RWPE1 (cell line): Measurements from ENCODE around the gene IRF6.

Experiments
- CTCF ChIA-PET: fragments of 350-600 bp; sonication (Branson Sonifier 250); formaldehyde crosslinking; extraction: SDS; loops from one replicate; lab custom pipeline; 2021; lab: Yijun Ruan, JAX
- POLR2A ChIA-PET: fragments of 400-600 bp; formaldehyde crosslinking; extraction: SDS; loops from one replicate; lab custom pipeline; 2020; ENCODE audit warnings: antibody characterized with exemption; ENCODE audit not compliant: low non-redundant PET; lab: Yijun Ruan, JAX
- DNase-seq: peaks from one replicate; pipeline ENCODE4 v3.0.0; 2012; ENCODE audit warnings: low spot score
- H3K27ac ChIP-seq: fragments of 450-650 bp; 2 replicates; pipeline ENCODE4 v1.5.1; 2017
- TF ChIP-seq, protein P1 (sequence below): fragments of 450-650 bp; conservative IDR thresholded peaks from 2 replicates; pipeline ENCODE4 v1.5.1; 2017; ENCODE audit warnings: low read depth, mild to moderate bottlenecking

Gene IRF6

GRCh38 chr1:209747580-209748262 is 58.2 kb downstream of the IRF6 start:
- peak; percentile 99 for DNase-seq

GRCh38 chr1:209746451-209747165 is 59.3 kb downstream of the IRF6 start:
- POLR2A ChIA-PET: no interaction called here
- CTCF ChIA-PET: interaction anchor here (0.6 to 0.7 kb wide), 2 partner anchors 10 to 11 kb away, joined by 3 read pairs; no protein-coding TSS in a partner anchor
- no peak overlapping the region for H3K27ac ChIP-seq
- TF ChIP-seq, protein P1, sequence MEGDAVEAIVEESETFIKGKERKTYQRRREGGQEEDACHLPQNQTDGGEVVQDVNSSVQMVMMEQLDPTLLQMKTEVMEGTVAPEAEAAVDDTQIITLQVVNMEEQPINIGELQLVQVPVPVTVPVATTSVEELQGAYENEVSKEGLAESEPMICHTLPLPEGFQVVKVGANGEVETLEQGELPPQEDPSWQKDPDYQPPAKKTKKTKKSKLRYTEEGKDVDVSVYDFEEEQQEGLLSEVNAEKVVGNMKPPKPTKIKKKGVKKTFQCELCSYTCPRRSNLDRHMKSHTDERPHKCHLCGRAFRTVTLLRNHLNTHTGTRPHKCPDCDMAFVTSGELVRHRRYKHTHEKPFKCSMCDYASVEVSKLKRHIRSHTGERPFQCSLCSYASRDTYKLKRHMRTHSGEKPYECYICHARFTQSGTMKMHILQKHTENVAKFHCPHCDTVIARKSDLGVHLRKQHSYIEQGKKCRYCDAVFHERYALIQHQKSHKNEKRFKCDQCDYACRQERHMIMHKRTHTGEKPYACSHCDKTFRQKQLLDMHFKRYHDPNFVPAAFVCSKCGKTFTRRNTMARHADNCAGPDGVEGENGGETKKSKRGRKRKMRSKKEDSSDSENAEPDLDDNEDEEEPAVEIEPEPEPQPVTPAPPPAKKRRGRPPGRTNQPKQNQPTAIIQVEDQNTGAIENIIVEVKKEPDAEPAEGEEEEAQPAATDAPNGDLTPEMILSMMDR: no peak
- DNase-seq: no peak

More at GRCh38 chr1:209747580-209748262, 58.2 kb downstream of the IRF6 start:
- ChIA-PET POLR2A (no interaction called here), CTCF (interaction anchor here (0.5 to 1.4 kb wide), 26 partner anchors 10 to 1200 kb away, joined by 3 to 7 read pairs (median 3); partner anchors contain the start of gene HSD11B1)
- H3K27ac ChIP-seq: peak overlapping the region; percentile 58
- TF ChIP-seq, protein P1: peak; percentile 94

DNA sequence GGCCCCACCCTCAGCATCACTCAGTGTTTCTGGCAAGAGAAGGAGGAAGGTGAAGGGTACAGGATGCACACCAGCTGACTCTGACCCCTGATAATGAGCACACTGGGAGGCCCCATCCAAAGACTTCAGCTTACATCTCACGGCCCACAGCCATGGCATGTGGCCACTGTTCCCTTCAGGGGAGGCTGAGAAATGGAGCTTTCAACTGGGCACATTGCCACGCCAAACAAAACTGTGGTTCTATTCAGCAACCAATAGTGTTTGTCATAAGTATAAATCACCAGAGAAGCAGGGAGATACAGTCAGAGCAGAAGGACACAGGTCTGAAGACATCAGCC is 62.8 kb downstream of the IRF6 start:
- CTCF ChIA-PET: interaction anchor here (0.8 kb wide), 1 partner anchor 18 kb away, joined by 6 read pairs; no protein-coding TSS in a partner anchor
- POLR2A ChIA-PET: no interaction called here
- TF ChIP-seq, protein P1: no peak
- no peak for DNase-seq
- H3K27ac ChIP-seq: no peak overlapping the region

DNA sequence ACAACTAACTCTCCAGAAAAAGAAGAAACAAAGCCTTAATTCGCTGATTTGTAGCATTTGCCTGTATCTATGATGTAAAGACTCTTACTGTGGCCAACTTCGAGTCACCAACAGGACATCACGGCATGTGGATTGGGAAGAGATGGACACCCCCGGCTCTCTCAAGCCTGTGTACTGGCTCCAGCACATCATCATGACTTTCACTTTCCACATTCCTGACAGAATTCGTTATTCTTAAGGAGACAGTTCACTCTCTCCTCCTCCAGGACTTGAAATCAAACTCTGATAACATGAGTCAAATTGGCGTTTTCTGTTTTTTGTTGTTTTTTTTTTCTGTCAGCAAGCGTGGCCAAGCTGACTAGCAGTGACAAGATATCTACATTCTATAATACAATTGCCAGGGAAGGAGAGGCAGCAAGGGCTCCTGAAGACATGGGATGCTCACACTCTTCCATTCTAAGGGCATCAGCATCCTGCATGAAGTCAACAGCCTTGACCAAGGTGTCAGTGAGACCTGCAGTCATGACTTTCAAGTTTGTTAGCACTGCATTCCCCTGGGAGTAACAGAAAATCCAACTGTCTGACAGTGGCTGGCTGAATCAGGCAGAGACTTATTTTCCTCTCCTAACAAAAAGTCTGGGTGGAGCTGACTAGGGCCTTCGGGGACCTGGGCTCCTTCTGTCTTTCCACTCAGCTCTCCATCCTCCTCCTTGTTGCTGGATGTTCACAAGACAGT is 63.4 kb downstream of the IRF6 start:
- no peak for DNase-seq
- CTCF ChIA-PET: no interaction called here
- TF ChIP-seq, protein P1: no peak
- H3K27ac ChIP-seq: no peak overlapping the region
- POLR2A ChIA-PET: no interaction called here

- CTCF ChIA-PET: no interaction called here
- no peak overlapping the region for H3K27ac ChIP-seq
These were observed 64.1 kb downstream of the IRF6 start for GRCh38 chr1:209741889-209742288.

More at GRCh38 chr1:209741889-209742288, 64.1 kb downstream of the IRF6 start:
- no peak for DNase-seq
- POLR2A ChIA-PET: no interaction called here
- TF ChIP-seq, protein P1: no peak
